H9 (cell line): ENCODE results near the gene MAPKAP1. TPM values are rescaled to one million over a fixed set of nuclear protein-coding genes. Genes with fewer than 3 reads are reported as not detected.

Experiments used
- DNase-seq: peaks from one replicate; pipeline ENCODE4 v3.0.0-alpha.2; 2017
- H2AFZ ChIP-seq: one replicate; pipeline ENCODE4 v1.6.1; 2013; ENCODE audit warnings: mild to moderate bottlenecking, low read length, control low read depth, moderate library complexity
- H2AK5ac ChIP-seq: 2 replicates; pipeline ENCODE4 v1.6.1; 2013; ENCODE audit warnings: low read length, control low read depth, mixed read lengths; ENCODE audit not compliant: insufficient read length
- H2BK120ac ChIP-seq: one replicate; pipeline ENCODE4 v1.6.1; 2013; ENCODE audit warnings: low read depth, mild to moderate bottlenecking, low read length, control low read depth, inconsistent platforms; ENCODE audit not compliant: poor library complexity, severe bottlenecking
- H2BK12ac ChIP-seq: 2 replicates; pipeline ENCODE4 v1.6.1; 2013; ENCODE audit warnings: low read length, control low read depth, mixed read lengths, low read depth; ENCODE audit not compliant: insufficient read length
- H2BK15ac ChIP-seq: 2 replicates; pipeline ENCODE4 v1.6.1; 2013; ENCODE audit warnings: low read depth, low read length, control low read depth
- H2BK20ac ChIP-seq: one replicate; pipeline ENCODE4 v1.6.1; 2013; ENCODE audit warnings: low read depth, mild to moderate bottlenecking, low read length, control low read depth, inconsistent platforms; ENCODE audit not compliant: poor library complexity, severe bottlenecking
- H2BK5ac ChIP-seq: 2 replicates; pipeline ENCODE4 v1.6.1; 2013; ENCODE audit warnings: low read length, control low read depth, mixed read lengths; ENCODE audit not compliant: insufficient read length
- H3K14ac ChIP-seq: 2 replicates; pipeline ENCODE4 v1.6.1; 2013; ENCODE audit warnings: low read length, control low read depth; ENCODE audit not compliant: insufficient read depth
- H3K18ac ChIP-seq: 2 replicates; pipeline ENCODE4 v1.6.1; 2013; ENCODE audit warnings: low read depth, mild to moderate bottlenecking, mixed read lengths, low read length, control low read depth; ENCODE audit not compliant: insufficient read length
- H3K23ac ChIP-seq: 2 replicates; pipeline ENCODE4 v1.6.1; 2013; ENCODE audit warnings: low read length, control low read depth, mixed read lengths, low read depth; ENCODE audit not compliant: insufficient read length
- H3K23me2 ChIP-seq: 2 replicates; pipeline ENCODE4 v1.6.1; 2013; ENCODE audit warnings: low read depth, mild to moderate bottlenecking, mixed read lengths, low read length, control low read depth; ENCODE audit not compliant: insufficient read length, poor library complexity, severe bottlenecking
- H3K27ac ChIP-seq: 2 replicates; pipeline ENCODE4 v1.5.1; 2013; ENCODE audit warnings: low read length, control low read depth, mixed read lengths, low read depth; ENCODE audit not compliant: insufficient read length
- H3K27me3 ChIP-seq: 2 replicates; pipeline ENCODE4 v1.6.1; 2013; ENCODE audit warnings: low read length, control low read depth, inconsistent platforms; ENCODE audit not compliant: insufficient read depth
- H3K4ac ChIP-seq: 2 replicates; pipeline ENCODE4 v1.6.1; 2013; ENCODE audit warnings: low read depth, mild to moderate bottlenecking, control low read depth, inconsistent platforms, low read length, moderate library complexity
- H3K4me1 ChIP-seq: 2 replicates; pipeline ENCODE4 v1.6.1; 2013; ENCODE audit warnings: low read length, control low read depth, inconsistent platforms; ENCODE audit not compliant: insufficient read depth
- H3K4me2 ChIP-seq: 2 replicates; pipeline ENCODE4 v1.6.1; 2013; ENCODE audit warnings: low read length, control low read depth, mixed read lengths; ENCODE audit not compliant: insufficient read length, insufficient read depth
- H3K56ac ChIP-seq: 2 replicates; pipeline ENCODE4 v1.6.1; 2013; ENCODE audit warnings: low read depth, mild to moderate bottlenecking, mixed read lengths, low read length, control low read depth; ENCODE audit not compliant: insufficient read length
- H3K79me1 ChIP-seq: 2 replicates; pipeline ENCODE4 v1.6.1; 2013; ENCODE audit warnings: low read depth, mild to moderate bottlenecking, moderate library complexity, low read length, control low read depth, inconsistent platforms; ENCODE audit not compliant: insufficient read depth, poor library complexity, severe bottlenecking
- H3K79me2 ChIP-seq: 2 replicates; pipeline ENCODE4 v1.6.1; 2013; ENCODE audit warnings: low read length, control low read depth, inconsistent platforms; ENCODE audit not compliant: insufficient read depth
- H3K9ac ChIP-seq: 2 replicates; pipeline ENCODE4 v1.6.1; 2013; ENCODE audit warnings: low read length, control low read depth, mixed read lengths; ENCODE audit not compliant: insufficient read length; ENCODE audit errors: extremely low read depth
- H3K9me3 ChIP-seq: one replicate; pipeline ENCODE4 v1.6.1; 2013; ENCODE audit warnings: low read depth, low read length, inconsistent platforms; ENCODE audit not compliant: control insufficient read depth
- H3T11ph ChIP-seq: one replicate; pipeline ENCODE4 v1.6.1; 2013; ENCODE audit warnings: mild to moderate bottlenecking, low read length, control low read depth, inconsistent platforms
- H4K20me1 ChIP-seq: one replicate; pipeline ENCODE4 v1.6.1; 2013; ENCODE audit not compliant: control insufficient read depth, insufficient read length, insufficient read depth
- H4K5ac ChIP-seq: 2 replicates; pipeline ENCODE4 v1.6.1; 2013; ENCODE audit warnings: low read depth, mild to moderate bottlenecking, mixed read lengths, low read length, control low read depth; ENCODE audit not compliant: insufficient read length
- H4K8ac ChIP-seq: replicated peaks from 2 replicates; pipeline ENCODE4 v1.6.1; 2013; ENCODE audit warnings: low read length, control low read depth, mixed read lengths, low read depth; ENCODE audit not compliant: insufficient read length
- H4K91ac ChIP-seq: 2 replicates; pipeline ENCODE4 v1.6.1; 2013; ENCODE audit warnings: low read depth, mild to moderate bottlenecking, moderate library complexity, mixed read lengths, low read length, control low read depth; ENCODE audit not compliant: insufficient read length
- H3K27ac Mint-ChIP-seq, 3 experiments: 2 replicates in 2 of 3; 3 replicates in 1 of 3; pipeline ENCODE4 v1.8.0; 2020 to 2021; ENCODE audit warnings: mixed read lengths in 3 of 3, mild to moderate bottlenecking in 1 of 3, moderate library complexity in 1 of 3
- H3K27me3 Mint-ChIP-seq: 2 replicates; pipeline ENCODE4 v1.8.0; 2021; ENCODE audit warnings: low read depth, mild to moderate bottlenecking, moderate library complexity, mixed read lengths
- H3K36me3 Mint-ChIP-seq, 3 experiments: 2 replicates in 2 of 3; 3 replicates in 1 of 3; pipeline ENCODE4 v1.8.0; 2020 to 2021; ENCODE audit warnings: low read depth in 3 of 3, mixed read lengths in 3 of 3; ENCODE audit not compliant: insufficient read depth in 1 of 3
- H3K4me1 Mint-ChIP-seq, 2 experiments: 2 replicates each; pipeline ENCODE4 v1.8.0; 2020; ENCODE audit warnings: mixed read lengths in 2 of 2
- H3K4me3 Mint-ChIP-seq, 2 experiments: 2 replicates in 1 of 2; 3 replicates in 1 of 2; pipeline ENCODE4 v1.8.0; 2020 to 2021; ENCODE audit warnings: mild to moderate bottlenecking in 2 of 2, mixed read lengths in 2 of 2, moderate library complexity in 1 of 2
- H3K9me3 Mint-ChIP-seq, 2 experiments: 2 replicates in 1 of 2; 3 replicates in 1 of 2; pipeline ENCODE4 v1.8.0; 2020; ENCODE audit warnings: mild to moderate bottlenecking in 2 of 2, mixed read lengths in 2 of 2, moderate library complexity in 1 of 2
- CTCF ChIP-seq: fragments of 200-600 bp; sonication (generic); conservative IDR thresholded peaks from 3 replicates; pipeline ENCODE4 v1.8.0; 2021; ENCODE audit warnings: antibody characterized with exemption, mild to moderate bottlenecking
- WGBS: extraction: QIAGEN DNeasy Blood & Tissue Kit; methylation state at CpG from one replicate; pipeline ENCODE4 v1.1.7; 2013; ENCODE audit warnings: missing lambda C conversion rate, low lambda C conversion rate, mixed read lengths; ENCODE audit not compliant: insufficient read length; ENCODE audit errors: extremely low coverage; 5-methylcytosine and 5-hydroxymethylcytosine counted together
- total RNA-seq: library from RNA; stranded (reverse); gene quantifications from 2 replicates; pipeline ENCODE4 v1.2.1, GENCODE V29; 2021

MAPKAP1 gene
- total RNA-seq, 1 experiment from 2014 or later: 97.0 TPM

- H2BK5ac ChIP-seq: no peak overlapping the region
- no peaks in the 10 kb centered on the region for H3K79me2 ChIP-seq
- no peak overlapping the region for H4K91ac ChIP-seq
- no peak overlapping the region for H4K5ac ChIP-seq
- H2BK120ac ChIP-seq: no peak overlapping the region
- no peaks in the 10 kb centered on the region for H3K9me3 ChIP-seq
- no peak overlapping the region for H3K14ac ChIP-seq
- H3K4me1 Mint-ChIP-seq: peaks cover 80 to 87% of the 10 kb centered on the region in 2 experiments
- peaks cover 2% of the 10 kb centered on the region for H3K23me2 ChIP-seq
- no peak overlapping the region for H2BK12ac ChIP-seq
- H3K9ac ChIP-seq: no peak overlapping the region
- H2AFZ ChIP-seq: no peak overlapping the region
- H3K18ac ChIP-seq: no peak overlapping the region
- H3K4me1 ChIP-seq: peaks cover 8% of the 10 kb centered on the region; the same call in 1 of the 2 replicates
- no peak overlapping the region for H3K27ac ChIP-seq
- H3K4ac ChIP-seq: no peak overlapping the region
- no peak overlapping the region for H2AK5ac ChIP-seq
- no peak overlapping the region for H3T11ph ChIP-seq
- H2BK20ac ChIP-seq: no peak overlapping the region
- no peak for DNase-seq
- H4K20me1 ChIP-seq: no peaks in the 10 kb centered on the region
- no peak overlapping the region for H3K4me2 ChIP-seq
- no CpG with 5 or more reads among the region's 4 CpGs for WGBS
- no peaks in the 10 kb centered on the region for H3K9me3 Mint-ChIP-seq
- no peak overlapping the region for H3K4me3 Mint-ChIP-seq
- no peak overlapping the region for H3K56ac ChIP-seq
- H4K8ac ChIP-seq: no peak overlapping the region
- no peak for TF ChIP-seq CTCF
- H2BK15ac ChIP-seq: no peak overlapping the region
- H3K27ac Mint-ChIP-seq: peak overlapping the region; percentile 17 to 80 (median 51); a peak in 3 of 7 replicates
- no peak overlapping the region for H3K23ac ChIP-seq
- no peaks in the 10 kb centered on the region for H3K27me3 ChIP-seq
- H3K79me1 ChIP-seq: no peaks in the 10 kb centered on the region
- peaks cover 1 to 4% (median 3%) of the 10 kb centered on the region in 3 experiments; a peak in 3 of 7 replicates for H3K36me3 Mint-ChIP-seq
- H3K27me3 Mint-ChIP-seq: no peaks in the 10 kb centered on the region
Measured at GRCh38 chr9:125756518-125756917, 49.5 kb upstream of the MAPKAP1 start.
